Stromal cell of bone marrow (primary cell): ENCODE data around the gene ZNF782.
"Not testable (repeated sequence)": the region's sequence is repeated elsewhere in the genome, so short reads cannot be mapped to it uniquely, and the experiment has no call there.

ENCODE experiments used
- DNase-seq: peaks from one replicate; pipeline ENCODE4 v3.0.0-alpha.2; 2012; ENCODE audit warnings: low read depth

The ZNF782 gene

DNA sequence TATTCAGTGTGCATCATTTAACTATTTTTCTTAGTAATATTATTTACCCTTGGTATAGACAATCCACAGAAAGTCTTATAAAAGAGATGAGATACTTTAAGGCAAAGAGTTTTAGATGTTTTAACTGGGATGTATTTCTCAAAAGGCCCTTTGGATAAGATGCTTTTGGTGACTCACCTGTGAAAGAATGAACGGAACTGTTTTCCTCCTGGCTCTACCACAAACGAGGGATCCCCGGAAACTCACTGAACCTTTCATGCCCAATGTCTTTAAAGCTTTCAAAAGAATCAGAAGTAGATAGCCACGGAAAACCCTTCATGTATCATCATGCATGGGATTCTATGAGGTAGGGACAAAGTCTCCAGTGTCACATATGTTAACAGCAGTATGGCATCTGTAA, 1.6 kb downstream of the ZNF782 start:
- DNase-seq: no peak

DNA sequence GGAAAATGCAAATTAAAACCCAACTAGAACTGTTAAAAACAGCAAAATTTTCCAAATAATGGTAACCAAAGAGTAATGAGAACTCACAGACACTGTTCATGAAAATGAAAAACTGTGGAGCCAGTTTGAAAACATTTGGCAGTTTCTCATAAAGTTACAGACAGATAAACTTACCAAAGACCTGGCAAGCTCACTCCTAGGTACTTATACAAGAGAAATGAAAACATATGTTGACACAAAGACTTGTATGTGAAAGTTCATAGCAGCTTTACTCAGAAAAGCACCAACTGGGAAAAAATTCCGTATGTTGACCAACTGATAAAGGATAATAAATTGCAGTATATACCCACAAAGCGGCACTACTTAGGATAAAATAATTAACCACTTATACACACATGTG, 10.3 kb downstream of the ZNF782 start:
- DNase-seq: no peak

DNA sequence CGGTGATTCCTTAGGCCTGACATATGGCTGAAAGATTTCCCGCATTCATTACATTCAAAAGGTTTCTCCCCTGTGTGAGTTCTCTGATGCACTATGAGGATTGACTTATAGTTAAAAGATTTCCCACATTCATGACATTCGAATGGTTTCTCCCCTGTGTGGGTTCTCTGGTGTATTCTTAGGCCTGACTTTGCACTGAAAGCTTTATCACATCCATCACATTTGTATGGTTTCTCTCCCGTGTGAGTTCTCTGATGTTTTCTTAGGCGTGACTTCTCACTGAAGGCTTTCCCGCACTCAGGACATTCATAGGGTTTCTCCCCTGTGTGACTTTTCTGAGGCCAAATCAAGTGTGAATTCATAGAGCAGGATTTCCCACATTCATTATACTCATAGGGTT, 35.8 kb downstream of the ZNF782 start:
- no peak for DNase-seq

DNA sequence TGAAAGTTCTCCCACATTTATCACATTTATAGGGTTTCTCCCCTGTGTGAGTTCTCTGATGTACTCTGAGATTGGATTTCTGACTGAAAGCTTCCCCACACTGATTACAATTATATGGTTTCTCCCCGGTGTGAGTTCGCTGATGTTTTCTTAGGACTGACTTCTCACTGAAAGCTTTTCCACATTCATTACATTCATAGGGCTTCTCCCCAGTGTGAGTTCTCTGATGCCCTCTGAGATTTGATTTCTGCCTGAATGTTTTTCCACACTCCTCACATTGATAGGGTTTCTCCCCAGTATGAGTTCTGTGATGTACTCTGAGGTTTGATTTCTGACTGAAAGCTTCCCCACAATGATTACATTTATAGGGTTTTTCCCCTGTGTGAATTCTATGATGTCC, 36.3 kb downstream of the ZNF782 start:
- no peak for DNase-seq

DNA sequence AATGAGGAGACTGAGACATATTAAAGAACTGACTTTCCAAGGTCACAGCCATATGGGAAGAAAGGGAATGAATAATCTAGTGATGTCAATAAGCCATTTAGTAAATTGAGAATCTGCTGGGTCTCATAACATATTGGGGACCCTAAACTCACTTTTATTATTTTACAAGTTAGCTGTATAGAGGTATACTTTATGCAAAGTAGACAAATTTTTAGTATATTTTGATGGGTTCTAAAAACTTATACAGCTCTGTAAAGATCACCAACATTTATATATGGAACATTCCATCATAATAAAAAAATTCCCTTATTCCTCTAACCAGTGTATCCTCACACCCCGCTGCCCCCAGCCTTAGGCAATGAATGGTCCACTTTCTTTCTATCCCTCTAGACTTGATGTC, 40.7 kb downstream of the ZNF782 start:
- DNase-seq: no peak

DNA sequence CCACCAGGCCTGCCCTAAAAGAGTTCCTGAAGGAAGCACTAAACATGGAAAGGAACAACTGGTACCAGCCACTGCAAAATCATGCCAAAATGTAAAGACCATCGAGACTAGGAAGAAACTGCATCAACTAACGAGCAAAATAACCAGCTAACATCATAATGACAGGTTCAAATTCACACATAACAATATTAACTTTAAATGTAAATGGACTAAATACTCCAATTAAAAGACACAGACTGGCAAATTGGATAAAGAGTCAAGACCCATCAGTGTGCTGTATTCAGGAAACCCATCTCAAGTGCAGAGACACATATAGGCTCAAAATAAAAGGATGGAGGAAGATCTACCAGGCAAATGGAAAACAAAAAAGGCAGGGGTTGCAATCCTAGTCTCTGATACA, 55.4 kb downstream of the ZNF782 start:
- DNase-seq: not testable (repeated sequence)

DNA sequence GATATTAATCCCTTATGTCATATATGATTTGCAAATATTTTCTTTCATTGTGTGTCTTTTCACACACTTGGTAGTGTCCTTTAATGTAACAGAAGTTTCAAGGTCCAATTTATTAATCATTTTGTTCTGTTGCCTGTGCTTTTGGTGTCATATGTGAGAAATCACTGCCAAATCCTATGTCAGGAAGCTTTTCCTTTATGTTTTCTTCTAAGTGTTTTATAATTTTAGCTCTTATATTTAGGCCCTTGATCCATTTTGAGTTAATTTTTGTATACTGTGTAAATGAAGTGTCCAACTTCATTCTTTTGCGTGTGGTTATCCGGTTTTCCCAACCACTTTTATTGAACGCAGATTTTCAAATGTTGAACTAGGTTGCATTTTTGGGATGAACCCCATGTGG, 70.3 kb downstream of the ZNF782 start:
- DNase-seq: no peak

DNA sequence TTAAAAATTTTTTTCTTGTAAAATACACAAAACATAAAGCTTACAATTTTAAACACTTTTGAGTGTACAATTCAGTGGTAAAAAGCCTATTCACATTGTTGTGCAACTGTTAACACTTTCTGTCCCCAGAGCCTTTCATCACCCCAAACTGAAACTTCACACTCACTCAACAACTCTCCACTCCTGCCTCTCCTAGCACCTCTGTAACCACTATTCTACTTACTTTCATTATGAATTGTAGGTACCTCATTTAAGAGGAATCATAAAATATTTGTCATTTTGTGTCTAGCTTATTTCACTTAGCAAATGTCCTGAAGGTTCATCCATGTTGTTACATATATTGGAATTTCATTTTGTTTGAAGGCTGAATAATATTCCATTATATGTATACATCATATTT, 72.1 kb downstream of the ZNF782 start:
- no peak for DNase-seq

DNA sequence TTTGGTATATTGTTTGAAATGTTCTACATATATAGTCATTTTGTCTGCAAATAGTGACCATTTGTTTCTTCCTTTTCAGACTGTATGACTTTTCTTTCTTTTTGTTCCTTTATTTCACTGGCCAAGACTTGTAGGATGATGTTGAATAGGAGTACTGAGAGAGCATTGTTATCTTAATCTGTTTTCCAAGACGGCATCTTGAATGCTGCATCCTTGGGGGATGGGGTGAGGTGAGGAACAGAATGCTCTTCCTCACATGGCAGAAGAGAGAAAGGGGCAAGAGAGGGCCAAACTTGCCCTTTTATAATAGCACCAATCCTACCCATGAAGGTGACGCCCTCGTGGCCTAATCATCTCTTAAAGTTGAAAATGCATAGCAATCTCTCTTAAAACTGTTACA, 72.8 kb downstream of the ZNF782 start:
- DNase-seq: no peak

DNA sequence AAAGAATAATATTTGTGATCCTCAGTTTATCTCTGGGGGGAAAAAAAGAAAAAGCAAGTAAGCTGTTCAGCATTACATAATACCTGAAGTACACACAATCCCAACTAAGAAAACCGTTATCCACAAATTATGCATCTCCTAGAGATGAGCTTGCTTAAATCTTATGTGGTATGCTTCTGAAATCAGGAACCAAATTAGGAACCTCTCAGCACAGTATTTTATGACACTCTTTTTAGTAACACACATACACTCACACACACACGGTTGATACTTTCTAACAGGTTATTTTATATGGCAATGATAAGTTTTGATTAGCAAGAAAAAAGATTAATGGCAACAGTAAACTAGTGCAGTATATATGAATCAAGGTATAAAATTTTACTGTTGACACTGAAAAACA, 75.2 kb downstream of the ZNF782 start:
- no peak for DNase-seq

DNA sequence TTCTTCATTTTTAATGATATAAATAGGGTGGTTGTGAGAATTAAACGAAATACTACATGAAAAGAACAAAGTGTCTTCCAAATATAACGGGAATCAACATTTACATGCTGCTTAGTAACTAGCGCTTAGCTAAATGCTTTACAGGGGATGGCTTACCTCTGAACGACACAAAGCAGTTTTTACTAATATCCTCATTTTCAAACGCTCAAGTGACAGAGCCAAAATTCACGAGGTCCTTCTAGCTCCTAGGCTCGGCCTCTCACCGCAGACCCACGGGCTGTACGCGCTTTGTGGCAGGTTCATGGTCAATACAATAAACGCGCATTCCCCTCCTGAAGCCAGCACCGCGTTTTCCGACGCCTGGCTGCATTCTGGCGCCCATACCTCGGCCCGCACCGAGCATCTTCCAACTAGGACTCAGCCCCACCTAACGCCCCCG, 76.9 kb downstream of the ZNF782 start:
- DNase-seq: peak; percentile 3

DNA sequence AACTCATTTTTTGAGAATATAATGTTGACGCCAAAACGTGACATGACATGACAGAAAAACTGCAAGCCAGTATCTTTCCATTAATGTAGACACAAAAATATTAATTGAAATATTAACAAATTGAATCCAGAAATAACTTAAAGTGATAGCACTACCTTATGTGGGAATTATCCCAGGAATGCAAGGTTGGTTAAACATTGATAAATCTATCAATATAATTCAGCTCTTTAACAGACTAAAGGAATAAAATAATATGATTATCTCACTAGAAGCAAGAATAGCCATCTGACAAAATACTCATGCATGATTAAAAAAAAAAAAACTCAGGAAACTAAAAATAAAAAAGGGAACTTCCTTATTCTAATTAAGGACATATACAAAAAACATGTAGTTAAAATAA, 83.2 kb downstream of the ZNF782 start:
- DNase-seq: no peak

DNA sequence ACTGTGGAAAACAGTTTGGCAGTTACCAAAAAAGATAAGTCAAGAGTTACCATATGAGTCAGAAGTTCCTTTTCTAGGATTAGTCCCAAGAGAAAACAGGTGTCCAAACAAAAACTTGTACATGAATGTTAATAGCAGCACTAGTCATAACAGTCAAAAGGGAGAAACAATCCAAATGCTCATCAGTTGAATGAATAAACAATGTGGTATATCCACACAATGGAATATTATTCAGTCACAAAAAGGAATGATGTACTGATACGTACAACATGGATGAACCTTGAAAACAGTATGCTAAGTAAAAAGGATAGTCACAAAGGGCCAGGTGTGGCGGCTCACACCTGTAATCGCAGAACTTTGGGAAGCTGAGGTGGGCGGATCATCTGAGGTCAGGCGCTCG, 84.3 kb downstream of the ZNF782 start:
- DNase-seq: no peak
